ENCODE results near the gene NCOA7. TPM values are rescaled to one million over a fixed set of nuclear protein-coding genes. Genes with fewer than 3 reads are reported as not detected.

Gene NCOA7
- total and polyA plus RNA-seq, 2 of the 8 experiments (the other 6 are each of a cell fraction or from before 2014, with no cell fraction given), result 2.6 to 10.7 TPM

DNA sequence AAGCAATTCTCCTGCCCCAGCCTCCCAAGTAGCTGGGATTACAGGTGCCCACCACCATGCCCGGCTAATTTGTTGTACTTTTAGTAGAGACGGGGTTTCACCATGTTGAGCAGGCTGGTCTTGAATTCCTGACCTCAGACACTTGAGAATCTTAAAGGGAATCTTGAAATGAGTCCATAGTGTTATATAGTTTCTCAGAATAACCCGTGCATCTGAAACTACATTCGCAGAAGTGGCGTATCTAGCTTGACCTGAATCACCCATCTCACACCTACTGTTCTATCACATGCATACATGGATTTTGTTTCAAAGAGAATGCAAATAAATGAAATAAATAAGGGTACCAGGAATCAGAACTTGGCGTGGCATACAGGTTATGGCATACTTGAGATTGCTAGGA, 65.0 kb downstream of the NCOA7 start (continued):
- TF ChIP-seq, protein P1, sequence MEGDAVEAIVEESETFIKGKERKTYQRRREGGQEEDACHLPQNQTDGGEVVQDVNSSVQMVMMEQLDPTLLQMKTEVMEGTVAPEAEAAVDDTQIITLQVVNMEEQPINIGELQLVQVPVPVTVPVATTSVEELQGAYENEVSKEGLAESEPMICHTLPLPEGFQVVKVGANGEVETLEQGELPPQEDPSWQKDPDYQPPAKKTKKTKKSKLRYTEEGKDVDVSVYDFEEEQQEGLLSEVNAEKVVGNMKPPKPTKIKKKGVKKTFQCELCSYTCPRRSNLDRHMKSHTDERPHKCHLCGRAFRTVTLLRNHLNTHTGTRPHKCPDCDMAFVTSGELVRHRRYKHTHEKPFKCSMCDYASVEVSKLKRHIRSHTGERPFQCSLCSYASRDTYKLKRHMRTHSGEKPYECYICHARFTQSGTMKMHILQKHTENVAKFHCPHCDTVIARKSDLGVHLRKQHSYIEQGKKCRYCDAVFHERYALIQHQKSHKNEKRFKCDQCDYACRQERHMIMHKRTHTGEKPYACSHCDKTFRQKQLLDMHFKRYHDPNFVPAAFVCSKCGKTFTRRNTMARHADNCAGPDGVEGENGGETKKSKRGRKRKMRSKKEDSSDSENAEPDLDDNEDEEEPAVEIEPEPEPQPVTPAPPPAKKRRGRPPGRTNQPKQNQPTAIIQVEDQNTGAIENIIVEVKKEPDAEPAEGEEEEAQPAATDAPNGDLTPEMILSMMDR (IDR thresholded peaks at IDR 0.05; ENCODE audit: control extremely low read depth in 1 of 3, insufficient read depth in 1 of 3, low read depth in 1 of 3, low read length in 3 of 3), result no peak
- TF ChIP-seq, protein P2, sequence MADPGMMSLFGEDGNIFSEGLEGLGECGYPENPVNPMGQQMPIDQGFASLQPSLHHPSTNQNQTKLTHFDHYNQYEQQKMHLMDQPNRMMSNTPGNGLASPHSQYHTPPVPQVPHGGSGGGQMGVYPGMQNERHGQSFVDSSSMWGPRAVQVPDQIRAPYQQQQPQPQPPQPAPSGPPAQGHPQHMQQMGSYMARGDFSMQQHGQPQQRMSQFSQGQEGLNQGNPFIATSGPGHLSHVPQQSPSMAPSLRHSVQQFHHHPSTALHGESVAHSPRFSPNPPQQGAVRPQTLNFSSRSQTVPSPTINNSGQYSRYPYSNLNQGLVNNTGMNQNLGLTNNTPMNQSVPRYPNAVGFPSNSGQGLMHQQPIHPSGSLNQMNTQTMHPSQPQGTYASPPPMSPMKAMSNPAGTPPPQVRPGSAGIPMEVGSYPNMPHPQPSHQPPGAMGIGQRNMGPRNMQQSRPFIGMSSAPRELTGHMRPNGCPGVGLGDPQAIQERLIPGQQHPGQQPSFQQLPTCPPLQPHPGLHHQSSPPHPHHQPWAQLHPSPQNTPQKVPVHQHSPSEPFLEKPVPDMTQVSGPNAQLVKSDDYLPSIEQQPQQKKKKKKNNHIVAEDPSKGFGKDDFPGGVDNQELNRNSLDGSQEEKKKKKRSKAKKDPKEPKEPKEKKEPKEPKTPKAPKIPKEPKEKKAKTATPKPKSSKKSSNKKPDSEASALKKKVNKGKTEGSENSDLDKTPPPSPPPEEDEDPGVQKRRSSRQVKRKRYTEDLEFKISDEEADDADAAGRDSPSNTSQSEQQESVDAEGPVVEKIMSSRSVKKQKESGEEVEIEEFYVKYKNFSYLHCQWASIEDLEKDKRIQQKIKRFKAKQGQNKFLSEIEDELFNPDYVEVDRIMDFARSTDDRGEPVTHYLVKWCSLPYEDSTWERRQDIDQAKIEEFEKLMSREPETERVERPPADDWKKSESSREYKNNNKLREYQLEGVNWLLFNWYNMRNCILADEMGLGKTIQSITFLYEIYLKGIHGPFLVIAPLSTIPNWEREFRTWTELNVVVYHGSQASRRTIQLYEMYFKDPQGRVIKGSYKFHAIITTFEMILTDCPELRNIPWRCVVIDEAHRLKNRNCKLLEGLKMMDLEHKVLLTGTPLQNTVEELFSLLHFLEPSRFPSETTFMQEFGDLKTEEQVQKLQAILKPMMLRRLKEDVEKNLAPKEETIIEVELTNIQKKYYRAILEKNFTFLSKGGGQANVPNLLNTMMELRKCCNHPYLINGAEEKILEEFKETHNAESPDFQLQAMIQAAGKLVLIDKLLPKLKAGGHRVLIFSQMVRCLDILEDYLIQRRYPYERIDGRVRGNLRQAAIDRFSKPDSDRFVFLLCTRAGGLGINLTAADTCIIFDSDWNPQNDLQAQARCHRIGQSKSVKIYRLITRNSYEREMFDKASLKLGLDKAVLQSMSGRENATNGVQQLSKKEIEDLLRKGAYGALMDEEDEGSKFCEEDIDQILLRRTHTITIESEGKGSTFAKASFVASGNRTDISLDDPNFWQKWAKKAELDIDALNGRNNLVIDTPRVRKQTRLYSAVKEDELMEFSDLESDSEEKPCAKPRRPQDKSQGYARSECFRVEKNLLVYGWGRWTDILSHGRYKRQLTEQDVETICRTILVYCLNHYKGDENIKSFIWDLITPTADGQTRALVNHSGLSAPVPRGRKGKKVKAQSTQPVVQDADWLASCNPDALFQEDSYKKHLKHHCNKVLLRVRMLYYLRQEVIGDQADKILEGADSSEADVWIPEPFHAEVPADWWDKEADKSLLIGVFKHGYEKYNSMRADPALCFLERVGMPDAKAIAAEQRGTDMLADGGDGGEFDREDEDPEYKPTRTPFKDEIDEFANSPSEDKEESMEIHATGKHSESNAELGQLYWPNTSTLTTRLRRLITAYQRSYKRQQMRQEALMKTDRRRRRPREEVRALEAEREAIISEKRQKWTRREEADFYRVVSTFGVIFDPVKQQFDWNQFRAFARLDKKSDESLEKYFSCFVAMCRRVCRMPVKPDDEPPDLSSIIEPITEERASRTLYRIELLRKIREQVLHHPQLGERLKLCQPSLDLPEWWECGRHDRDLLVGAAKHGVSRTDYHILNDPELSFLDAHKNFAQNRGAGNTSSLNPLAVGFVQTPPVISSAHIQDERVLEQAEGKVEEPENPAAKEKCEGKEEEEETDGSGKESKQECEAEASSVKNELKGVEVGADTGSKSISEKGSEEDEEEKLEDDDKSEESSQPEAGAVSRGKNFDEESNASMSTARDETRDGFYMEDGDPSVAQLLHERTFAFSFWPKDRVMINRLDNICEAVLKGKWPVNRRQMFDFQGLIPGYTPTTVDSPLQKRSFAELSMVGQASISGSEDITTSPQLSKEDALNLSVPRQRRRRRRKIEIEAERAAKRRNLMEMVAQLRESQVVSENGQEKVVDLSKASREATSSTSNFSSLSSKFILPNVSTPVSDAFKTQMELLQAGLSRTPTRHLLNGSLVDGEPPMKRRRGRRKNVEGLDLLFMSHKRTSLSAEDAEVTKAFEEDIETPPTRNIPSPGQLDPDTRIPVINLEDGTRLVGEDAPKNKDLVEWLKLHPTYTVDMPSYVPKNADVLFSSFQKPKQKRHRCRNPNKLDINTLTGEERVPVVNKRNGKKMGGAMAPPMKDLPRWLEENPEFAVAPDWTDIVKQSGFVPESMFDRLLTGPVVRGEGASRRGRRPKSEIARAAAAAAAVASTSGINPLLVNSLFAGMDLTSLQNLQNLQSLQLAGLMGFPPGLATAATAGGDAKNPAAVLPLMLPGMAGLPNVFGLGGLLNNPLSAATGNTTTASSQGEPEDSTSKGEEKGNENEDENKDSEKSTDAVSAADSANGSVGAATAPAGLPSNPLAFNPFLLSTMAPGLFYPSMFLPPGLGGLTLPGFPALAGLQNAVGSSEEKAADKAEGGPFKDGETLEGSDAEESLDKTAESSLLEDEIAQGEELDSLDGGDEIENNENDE (IDR thresholded peaks at IDR 0.05; ENCODE audit: insufficient replicate concordance, low read length), result no peak
- TF ChIP-seq EZH2 (IDR thresholded peaks at IDR 0.05; ENCODE audit: low read depth, low read length, severe bottlenecking), result no peak
